H1 (cell line): ENCODE measurements around the gene GPR135. TPM values are rescaled to one million over a fixed set of nuclear protein-coding genes. Genes with fewer than 3 reads are reported as not detected.

Experiments used
- CTCF ChIA-PET: fragments of 300-600 bp; sonication (Branson Sonifier 250); formaldehyde crosslinking; loops from one replicate; lab custom pipeline; 2021; ENCODE audit not compliant: partially characterized antibody; lab: Charles Lee
- POLR2A ChIA-PET: fragments of 300-600 bp; sonication (Branson Sonifier 250); formaldehyde crosslinking; loops from one replicate; lab custom pipeline; 2021; ENCODE audit warnings: inconsistent platforms; ENCODE audit not compliant: partially characterized antibody; lab: Charles Lee
- DNase-seq, 2 experiments: peaks; one replicate each; pipeline versions ENCODE4 v3.0.0 to v3.0.0-alpha.2; 2010 to 2022; ENCODE audit warnings: low spot score in 2 of 2, low read depth in 1 of 2, mixed read lengths in 1 of 2
- FAIRE-seq: peaks from 2 replicates; lab custom pipeline; 2011; peaks lifted over from hg19 to GRCh38; lab: Jason Lieb, UNC
- H2AFZ ChIP-seq: 2 replicates; pipeline ENCODE4 v1.8.1; 2012; ENCODE audit warnings: low read length, inconsistent platforms
- H2AK5ac ChIP-seq: 2 replicates; pipeline ENCODE4 v1.6.1; 2013; ENCODE audit warnings: low read depth, low read length
- H2BK120ac ChIP-seq: replicated peaks from 2 replicates; pipeline ENCODE3; 2013; ENCODE audit warnings: low read depth, low read length, inconsistent platforms
- H2BK12ac ChIP-seq: 2 replicates; pipeline ENCODE4 v1.6.1; 2013; ENCODE audit warnings: low read depth, low read length
- H2BK15ac ChIP-seq: 2 replicates; pipeline ENCODE4 v1.6.1; 2013; ENCODE audit warnings: low read length
- H2BK20ac ChIP-seq: 2 replicates; pipeline ENCODE4 v1.6.1; 2013; ENCODE audit warnings: low read length
- H2BK5ac ChIP-seq: 2 replicates; pipeline ENCODE4 v1.6.1; 2013; ENCODE audit warnings: low read depth, low read length
- H3K14ac ChIP-seq: 2 replicates; pipeline ENCODE4 v1.6.1; 2013; ENCODE audit warnings: inconsistent platforms; ENCODE audit not compliant: insufficient read length
- H3K18ac ChIP-seq: 2 replicates; pipeline ENCODE4 v1.6.1; 2013; ENCODE audit warnings: low read length; ENCODE audit errors: extremely low read depth
- H3K23ac ChIP-seq: 2 replicates; pipeline ENCODE4 v1.6.1; 2013; ENCODE audit warnings: inconsistent platforms; ENCODE audit not compliant: insufficient read length
- H3K23me2 ChIP-seq: 2 replicates; pipeline ENCODE4 v1.6.1; 2013; ENCODE audit warnings: low read depth, low read length
- H3K27ac ChIP-seq: 2 replicates; pipeline ENCODE4 v1.6.1; 2011; ENCODE audit warnings: low read depth, low read length, inconsistent platforms
- H3K27me3 ChIP-seq, 4 experiments: replicated peaks in 1 of 4; 1 replicate in 1 of 4; 2 replicates in 3 of 4; pipeline versions ENCODE4 v1.6.1 to v1.8.1; 2011 to 2013; ENCODE audit warnings: low read length in 3 of 4, mild to moderate bottlenecking in 3 of 4, inconsistent platforms in 2 of 4, mixed read lengths in 2 of 4, moderate library complexity in 1 of 4; ENCODE audit not compliant: control insufficient read depth in 3 of 4, insufficient read depth in 3 of 4; ENCODE audit errors: extremely low read depth in 1 of 4
- H3K36me3 ChIP-seq, 4 experiments: 2 replicates each; pipeline versions ENCODE4 v1.6.1 to v1.8.1; 2011 to 2013; ENCODE audit warnings: mild to moderate bottlenecking in 4 of 4, low read length in 3 of 4, moderate library complexity in 2 of 4, control low read depth in 1 of 4, inconsistent platforms in 1 of 4; ENCODE audit not compliant: insufficient read depth in 4 of 4, control insufficient read depth in 2 of 4
- H3K4ac ChIP-seq: replicated peaks from 2 replicates; pipeline ENCODE3; 2013; ENCODE audit warnings: low read length, low read depth, mixed read lengths, inconsistent platforms; ENCODE audit not compliant: insufficient read length
- H3K4me1 ChIP-seq, 4 experiments: replicated peaks in 1 of 4; 1 replicate in 1 of 4; 2 replicates in 3 of 4; pipeline versions ENCODE4 v1.6.1 to v1.8.1; 2011 to 2013; ENCODE audit warnings: low read length in 3 of 4, inconsistent platforms in 2 of 4, mixed read lengths in 1 of 4; ENCODE audit not compliant: insufficient read depth in 4 of 4, control insufficient read depth in 3 of 4
- H3K4me2 ChIP-seq, 2 experiments: 2 replicates each; pipeline versions ENCODE4 v1.6.1 to v1.8.1; 2011 to 2013; ENCODE audit warnings: low read depth in 2 of 2, low read length in 2 of 2, control low read depth in 1 of 2, inconsistent platforms in 1 of 2, mild to moderate bottlenecking in 1 of 2; ENCODE audit not compliant: insufficient read depth in 1 of 2
- H3K4me3 ChIP-seq, 4 experiments: fragments of 200-600, 300-600 bp in 1 of 4; sonication (generic), shearing (Covaris generic), sonication (Bioruptor Twin) in 1 of 4; 2 replicates each; pipeline versions ENCODE4 v1.5.1 to v1.8.1; 2011 to 2016; ENCODE audit warnings: low read length in 4 of 4, low read depth in 3 of 4, control low read depth in 2 of 4, inconsistent platforms in 2 of 4, mild to moderate bottlenecking in 2 of 4, mixed read lengths in 1 of 4, moderate library complexity in 1 of 4; ENCODE audit not compliant: insufficient read depth in 2 of 4; ENCODE audit errors: extremely low read depth in 1 of 4
- H3K56ac ChIP-seq: replicated peaks from 2 replicates; pipeline ENCODE3; 2013; ENCODE audit warnings: low read depth, mild to moderate bottlenecking, mixed read lengths, low read length, inconsistent platforms; ENCODE audit not compliant: insufficient read length
- H3K79me1 ChIP-seq: 2 replicates; pipeline ENCODE4 v1.6.1; 2013; ENCODE audit warnings: low read depth, low read length, control low read depth
- H3K79me2 ChIP-seq, 2 experiments: 2 replicates each; pipeline versions ENCODE4 v1.6.1 to v1.8.1; 2012 to 2013; ENCODE audit warnings: low read length in 2 of 2, mild to moderate bottlenecking in 2 of 2, inconsistent platforms in 1 of 2; ENCODE audit not compliant: insufficient read depth in 2 of 2, control insufficient read depth in 1 of 2
- H3K9ac ChIP-seq, 4 experiments: replicated peaks in 1 of 4; 1 replicate in 1 of 4; 2 replicates in 3 of 4; pipeline versions ENCODE4 v1.6.1 to v1.8.1; 2011 to 2013; ENCODE audit warnings: low read depth in 3 of 4, low read length in 3 of 4, control low read depth in 2 of 4, mild to moderate bottlenecking in 2 of 4, moderate library complexity in 2 of 4, inconsistent platforms in 1 of 4; ENCODE audit errors: extremely low read depth in 1 of 4
- H3K9me3 ChIP-seq, 2 experiments: 2 replicates each; pipeline versions ENCODE4 v1.6.1 to v1.8.1; 2012 to 2013; ENCODE audit warnings: mild to moderate bottlenecking in 2 of 2, moderate library complexity in 2 of 2, control low read depth in 1 of 2, inconsistent platforms in 1 of 2, low read depth in 1 of 2, low read length in 1 of 2, mixed read lengths in 1 of 2; ENCODE audit not compliant: insufficient read depth in 2 of 2
- H4K20me1 ChIP-seq, 2 experiments: replicated peaks in 1 of 2; 2 replicates each; pipeline versions ENCODE3 to v1.8.1; 2011 to 2013; ENCODE audit warnings: inconsistent platforms in 2 of 2, low read length in 2 of 2, mild to moderate bottlenecking in 1 of 2; ENCODE audit not compliant: insufficient read depth in 2 of 2, control insufficient read depth in 1 of 2
- H4K5ac ChIP-seq: 2 replicates; pipeline ENCODE4 v1.6.1; 2013; ENCODE audit warnings: low read length, low read depth, mixed read lengths, inconsistent platforms; ENCODE audit not compliant: insufficient read length
- H4K8ac ChIP-seq: 2 replicates; pipeline ENCODE4 v1.8.0; 2013; ENCODE audit warnings: mild to moderate bottlenecking, moderate library complexity, low read length, inconsistent platforms; ENCODE audit not compliant: insufficient read depth; ENCODE audit errors: extremely low read depth
- H4K91ac ChIP-seq: replicated peaks from 2 replicates; pipeline ENCODE3; 2013; ENCODE audit warnings: low read length, mixed read lengths, inconsistent platforms; ENCODE audit not compliant: insufficient read length
- ASH2L ChIP-seq: fragments of 200-600, 300-600 bp; sonication (generic); IDR thresholded peaks from one replicate; pipeline ENCODE4 v1.7.1; 2017; ENCODE audit warnings: low read length
- BACH1 ChIP-seq: IDR thresholded peaks from 2 replicates; pipeline ENCODE4 v1.6.1; 2012; ENCODE audit warnings: low read length, improper control_type of control experiment
- BCL11A ChIP-seq, 2 experiments: IDR thresholded peaks; one replicate each; pipeline ENCODE4 v1.6.1; 2011; ENCODE audit warnings: low read depth in 2 of 2, low read length in 2 of 2, mild to moderate bottlenecking in 2 of 2
- CHD1 ChIP-seq: IDR thresholded peaks from 2 replicates; pipeline ENCODE4 v1.6.1; 2012; ENCODE audit warnings: low read depth, low read length, improper control_type of control experiment
- CREB1 ChIP-seq: IDR thresholded peaks from 2 replicates; pipeline ENCODE4 v1.6.1; 2012; ENCODE audit warnings: inconsistent platforms
- EGR1 ChIP-seq: IDR thresholded peaks from 2 replicates; pipeline ENCODE4 v1.6.1; 2011; ENCODE audit warnings: low read depth, low read length, borderline replicate concordance
- EZH2 ChIP-seq: fragments of 200-600 bp; sonication (generic); IDR thresholded peaks from 2 replicates; pipeline ENCODE4 v1.7.1; 2012; ENCODE audit warnings: low read depth, mild to moderate bottlenecking, moderate library complexity, low read length, inconsistent platforms; ENCODE audit not compliant: severe bottlenecking
- KDM1A ChIP-seq: fragments of 200-600, 300-600 bp; sonication (generic); IDR thresholded peaks from 2 replicates; pipeline ENCODE4 v1.7.1; 2016; ENCODE audit warnings: mild to moderate bottlenecking, low read length, borderline replicate concordance
- POU5F1 ChIP-seq: IDR thresholded peaks from 2 replicates; pipeline ENCODE4 v1.6.1; 2011; ENCODE audit warnings: low read depth, mild to moderate bottlenecking, low read length, moderate library complexity
- SIN3A ChIP-seq, 2 experiments: IDR thresholded peaks in 1 of 2; conservative IDR thresholded peaks in 1 of 2; 2 replicates each; pipeline ENCODE4 v1.6.1; 2011 to 2012; ENCODE audit warnings: low read length in 2 of 2, improper control_type of control experiment in 1 of 2, low read depth in 1 of 2, mild to moderate bottlenecking in 1 of 2
- SIRT6 ChIP-seq: IDR thresholded peaks from one replicate; pipeline ENCODE4 v1.7.1; 2012; ENCODE audit warnings: low read length, inconsistent platforms
- SP1 ChIP-seq: IDR thresholded peaks from 2 replicates; pipeline ENCODE4 v1.6.1; 2011; ENCODE audit warnings: low read depth, low read length
- SRF ChIP-seq: IDR thresholded peaks from 2 replicates; pipeline ENCODE4 v1.6.1; 2011; ENCODE audit warnings: mild to moderate bottlenecking, low read depth, low read length, moderate library complexity
- TBP ChIP-seq: IDR thresholded peaks from 2 replicates; pipeline ENCODE4 v1.6.1; 2011; ENCODE audit warnings: low read depth, low read length, improper control_type of control experiment
- YY1 ChIP-seq: IDR thresholded peaks from 2 replicates; pipeline ENCODE4 v1.6.1; 2011; ENCODE audit warnings: low read depth, mild to moderate bottlenecking, low read length
- WGBS, 2 experiments: shearing (Covaris generic) in 1 of 2; methylation state at CpG; one replicate each; pipeline versions ENCODE4 v1.1.6 to v1.1.7; 2013 to 2015; ENCODE audit warnings: low lambda C conversion rate in 2 of 2, mixed read lengths in 2 of 2, inconsistent platforms in 1 of 2, low coverage in 1 of 2, missing lambda C conversion rate in 1 of 2; ENCODE audit not compliant: insufficient replicate concordance in 2 of 2, insufficient coverage in 1 of 2, insufficient read length in 1 of 2; ENCODE audit errors: extremely low coverage in 1 of 2, missing lambda C conversion rate in 1 of 2; 5-methylcytosine and 5-hydroxymethylcytosine counted together
- polyA plus RNA-seq, 7 experiments: library from polyadenylated mRNA; depleted of rRNA in 3 of 7; stranded (reverse) in 5 of 7; unstranded in 2 of 7; fragments of >200 nt in 5 of 7; fragments of 200-250 nt in 2 of 7; gene quantifications; 1 replicate in 5 of 7; 2 replicates in 1 of 7; 4 replicates in 1 of 7; pipeline versions ENCODE4 v1.2.1 to v1.2.3, GENCODE V29; 2011 to 2013; ENCODE audit warnings: missing spikeins in 2 of 7, mixed read lengths in 2 of 7
- total RNA-seq: library from RNA; stranded (reverse); fragmentation: NEBNext Ultra II Directional; extraction: Animal tissue kit (Norgen Biotek cat#: 25700); gene quantifications from 2 replicates; pipeline ENCODE4 v1.2.1, GENCODE V29; 2021

GPR135 gene
- total and polyA plus RNA-seq, 2 of the 8 experiments (the other 6 are each of a cell fraction or from before 2014, with no cell fraction given) = 0.48 to 1.1 TPM

DNA sequence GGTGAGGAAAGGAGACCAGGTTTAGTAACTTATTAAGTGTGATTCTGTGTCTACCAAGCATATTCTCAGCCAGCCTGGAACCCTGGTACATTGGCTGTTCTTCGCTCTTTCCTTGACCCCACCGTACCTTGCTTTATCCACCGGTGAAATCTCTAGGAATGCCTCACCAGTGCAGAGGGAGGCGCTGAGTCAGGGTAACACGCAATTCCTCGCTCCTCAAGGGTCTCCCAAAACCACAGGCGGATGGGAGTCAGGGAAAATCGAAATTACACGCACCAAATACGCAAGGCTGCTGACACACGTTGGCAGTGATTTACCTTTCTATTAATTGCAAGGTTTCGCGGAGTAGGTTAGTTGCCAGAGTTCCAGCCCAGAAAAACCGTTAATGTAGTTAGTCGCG, 18.2 kb upstream of the GPR135 start:
- Histone ChIP-seq H4K8ac (no peak overlapping the region), H3K79me2 (peaks cover 0 to 47% of the 10 kb centered on the region in 2 experiments; a peak in 3 of 4 replicates), H2AK5ac (no peak overlapping the region), H3K4ac (no peak overlapping the region), H2AFZ (peak overlapping the region; percentile 73), H3K23me2 (peaks cover 7% of the 10 kb centered on the region), H2BK5ac (0 out of 2 replicates have a peak overlapping the region, but pooled peaks have one; percentile 89), H3K9me3 (no peaks in the 10 kb centered on the region), H3K36me3 (peaks cover 3 to 19% (median 5%) of the 10 kb centered on the region in 4 experiments; a peak in 6 of 8 replicates), H3K23ac (no peak overlapping the region), H3K14ac (peak overlapping the region; percentile 43), H3K56ac (no peak overlapping the region), H4K20me1 (peaks cover 0 to 2% of the 10 kb centered on the region in 2 experiments), H3K27ac (0 out of 2 replicates have a peak overlapping the region, but pooled peaks have one; percentile 82), H2BK120ac (no peak overlapping the region), H2BK20ac (no peak overlapping the region), H4K91ac (peak overlapping the region; percentile 95), H2BK15ac (peak overlapping the region; percentile 73; the same call in 1 of the 2 replicates), H3K4me2 (peak overlapping the region; percentile 89 to 97), H3K4me1 (peaks cover 0 to 10% (median 3%) of the 10 kb centered on the region in 4 experiments; a peak in 3 of 7 replicates), H3K18ac (peak overlapping the region; percentile 91), H2BK12ac (0 out of 2 replicates have a peak overlapping the region, but pooled peaks have one; percentile 55), H4K5ac (peak overlapping the region; percentile 96), H3K27me3 (no peaks in the 10 kb centered on the region), H3K4me3 (peak overlapping the region; percentile 71 to 90 (median 75)), H3K79me1 (no peaks in the 10 kb centered on the region), H3K9ac (peak overlapping the region; percentile 52 to 72 (median 68))
- ChIA-PET CTCF (interaction anchor here (1.0 to 2.2 kb wide), 9 partner anchors 9 to 358 kb away, joined by 3 to 6 read pairs (median 4); partner anchors contain the start of gene CCDC175), POLR2A (interaction anchor here (1.1 to 2.3 kb wide), 11 partner anchors 9 to 1186 kb away, joined by 3 to 9 read pairs (median 5); partner anchors contain the start of gene GPR135)
- no peak for FAIRE-seq
- DNase-seq = no peak
- 6% methylated on average over 16 of the region's 16 CpGs; no CpG with 5 or more reads in 1 of the 2 experiments for WGBS, 2 experiments
- no peak for TF ChIP-seq KDM1A
- TF ChIP-seq SIN3A (conservative IDR thresholded peaks at IDR 0.05 in 1 of 2, IDR thresholded peaks at IDR 0.05 in 1 of 2; ENCODE audit: low read depth in 1 of 2, low read length in 2 of 2) = no peak
- no peak for TF ChIP-seq EGR1
- TF ChIP-seq BCL11A (IDR thresholded peaks at IDR 0.05; ENCODE audit: low read depth in 2 of 2, low read length in 2 of 2) = no peak
- no peak for TF ChIP-seq YY1
- no peak for TF ChIP-seq TBP
- no peak for TF ChIP-seq SIRT6
- no peak for TF ChIP-seq ASH2L
- no peak for TF ChIP-seq SRF
- no peak for TF ChIP-seq EZH2
- no peak for TF ChIP-seq POU5F1
- TF ChIP-seq CREB1 = no peak
- no peak for TF ChIP-seq CHD1
- no peak; the same call in 1 of the 2 replicates for TF ChIP-seq BACH1
- no peak for TF ChIP-seq SP1
